Neural cell (in vitro differentiated cells): ENCODE results near the gene PHF21A.

Experiments
- CTCF ChIP-seq: fragments of 450-650 bp; IDR thresholded peaks from 2 replicates; pipeline ENCODE4 v1.5.1; 2014; ENCODE audit warnings: antibody characterized with exemption, mild to moderate bottlenecking, moderate library complexity; ENCODE audit not compliant: poor library complexity, severe bottlenecking
- EP300 ChIP-seq: fragments of 450-650 bp; conservative IDR thresholded peaks from 2 replicates; pipeline ENCODE4 v1.6.1; 2014; ENCODE audit warnings: antibody characterized with exemption, mild to moderate bottlenecking, moderate library complexity; ENCODE audit not compliant: poor library complexity, severe bottlenecking
- EZH2 ChIP-seq: fragments of 200-600, 300-800 bp; shearing (Covaris generic), sonication (generic); IDR thresholded peaks from 2 replicates; pipeline ENCODE4 v1.6.1; 2014; ENCODE audit warnings: antibody characterized with exemption, low read length, borderline replicate concordance, mild to moderate bottlenecking; ENCODE audit not compliant: insufficient read depth, poor library complexity, severe bottlenecking
- POLR2AphosphoS5 ChIP-seq: IDR thresholded peaks from 2 replicates; pipeline ENCODE4 v1.6.1; 2012
- RAD21 ChIP-seq: fragments of 450-650 bp; conservative IDR thresholded peaks from 2 replicates; pipeline ENCODE4 v1.6.1; 2014; ENCODE audit warnings: antibody characterized with exemption, mild to moderate bottlenecking, moderate library complexity
- REST ChIP-seq: IDR thresholded peaks from 2 replicates; pipeline ENCODE4 v1.6.1; 2012; ENCODE audit warnings: borderline replicate concordance
- SMC3 ChIP-seq: fragments of 450-650 bp; conservative IDR thresholded peaks from 2 replicates; pipeline ENCODE4 v1.6.1; 2014; ENCODE audit warnings: antibody characterized with exemption, mild to moderate bottlenecking, moderate library complexity; ENCODE audit not compliant: poor library complexity
- TAF1 ChIP-seq: IDR thresholded peaks from 2 replicates; pipeline ENCODE4 v1.6.1; 2012; ENCODE audit warnings: low read depth

GRCh38 chr11:45942381-45942780, 178.9 kb downstream of the PHF21A start:
- TF ChIP-seq CTCF = no peak
- TF ChIP-seq EZH2 = no peak
- TF ChIP-seq POLR2AphosphoS5 = no peak
- no peak for TF ChIP-seq REST
- TF ChIP-seq EP300 = no peak
- TF ChIP-seq RAD21 = no peak
- TF ChIP-seq TAF1 = no peak
- no peak for TF ChIP-seq SMC3
